ENCODE results near the gene DLGAP1.

DLGAP1 gene

GRCh38 chr18:3655254-3656050, 799.7 kb downstream of the DLGAP1 start:
- H3K36me3 ChIP-seq: no peaks in the 10 kb centered on the region
- DNase-seq: no peak
- no peaks in the 10 kb centered on the region; the same call in 1 of the 2 replicates for H3K4me1 ChIP-seq
- no peaks in the 10 kb centered on the region for H3K9me3 ChIP-seq
- H3K27me3 ChIP-seq: no peaks in the 10 kb centered on the region
- TF ChIP-seq CTCF (IDR thresholded peaks at IDR 0.05; ENCODE audit: low read depth, low read length): no peak
- H3K4me3 ChIP-seq (ENCODE audit: low read depth, low read length): no peak overlapping the region

GRCh38 chr18:3654442-3655253, 800.5 kb downstream of the DLGAP1 start:
- no peak for DNase-seq
- Histone ChIP-seq H3K36me3 (no peaks in the 10 kb centered on the region), H3K27me3 (no peaks in the 10 kb centered on the region), H3K4me3 (ENCODE audit: low read depth, low read length) (no peak overlapping the region), H3K9me3 (no peaks in the 10 kb centered on the region), H3K4me1 (no peaks in the 10 kb centered on the region; the same call in 1 of the 2 replicates)
- TF ChIP-seq CTCF (IDR thresholded peaks at IDR 0.05; ENCODE audit: low read depth, low read length): no peak

GRCh38 chr18:3653851-3654441, 801.2 kb downstream of the DLGAP1 start:
- Histone ChIP-seq H3K27me3 (no peaks in the 10 kb centered on the region), H3K9me3 (no peaks in the 10 kb centered on the region), H3K36me3 (no peaks in the 10 kb centered on the region), H3K4me3 (ENCODE audit: low read depth, low read length) (no peak overlapping the region), H3K4me1 (no peaks in the 10 kb centered on the region; the same call in 1 of the 2 replicates)
- no peak for DNase-seq
- TF ChIP-seq CTCF (IDR thresholded peaks at IDR 0.05; ENCODE audit: low read depth, low read length): no peak

GRCh38 chr18:3653263-3653850, 801.8 kb downstream of the DLGAP1 start:
- Histone ChIP-seq H3K27me3 (no peaks in the 10 kb centered on the region), H3K4me3 (ENCODE audit: low read depth, low read length) (no peak overlapping the region), H3K36me3 (no peaks in the 10 kb centered on the region), H3K9me3 (no peaks in the 10 kb centered on the region), H3K4me1 (no peaks in the 10 kb centered on the region; the same call in 1 of the 2 replicates)
- DNase-seq: no peak
- no peak for TF ChIP-seq CTCF (IDR thresholded peaks at IDR 0.05; ENCODE audit: low read depth, low read length)

- DNase-seq: peak; percentile 68
- no peak for TF ChIP-seq CTCF (IDR thresholded peaks at IDR 0.05; ENCODE audit: low read depth, low read length)
- no peaks in the 10 kb centered on the region for H3K27me3 ChIP-seq
Observed at GRCh38 chr18:3652380-3653262, 802.5 kb downstream of the DLGAP1 start.

More at GRCh38 chr18:3652380-3653262, 802.5 kb downstream of the DLGAP1 start:
- Histone ChIP-seq H3K9me3 (no peaks in the 10 kb centered on the region), H3K4me3 (ENCODE audit: low read depth, low read length) (no peak overlapping the region), H3K4me1 (no peaks in the 10 kb centered on the region; the same call in 1 of the 2 replicates), H3K36me3 (no peaks in the 10 kb centered on the region)
